Astrocyte (in vitro differentiated cells and primary cell): ENCODE results near the gene DDTL. TPM values are rescaled to one million over a fixed set of nuclear protein-coding genes. Genes with fewer than 3 reads are reported as not detected.
"Not testable (repeated sequence)": the region's sequence is repeated elsewhere in the genome, so short reads cannot be mapped to it uniquely, and the experiment has no call there.

Experiments
- DNase-seq: peaks from one replicate; pipeline ENCODE4 v3.0.0-alpha.2; 2010; ENCODE audit warnings: low read depth
- FAIRE-seq: peaks from 2 replicates; lab custom pipeline; 2011; peaks lifted over from hg19 to GRCh38; lab: Jason Lieb, UNC
- H2AFZ ChIP-seq: 2 replicates; pipeline ENCODE4 v1.6.0; 2012; ENCODE audit warnings: low read depth, low read length, inconsistent platforms
- H3K27ac ChIP-seq: 2 replicates; pipeline ENCODE4 v1.5.1; 2011; ENCODE audit warnings: low read depth, low read length, inconsistent platforms
- H3K27me3 ChIP-seq: 2 replicates; pipeline ENCODE4 v1.6.0; 2011; ENCODE audit warnings: low read length, inconsistent platforms; ENCODE audit not compliant: insufficient read depth
- H3K36me3 ChIP-seq: 2 replicates; pipeline ENCODE4 v1.5.1; 2011; ENCODE audit warnings: low read length, inconsistent platforms; ENCODE audit not compliant: insufficient read depth
- H3K4me1 ChIP-seq: 2 replicates; pipeline ENCODE4 v1.5.1; 2011; ENCODE audit warnings: low read length, inconsistent platforms; ENCODE audit not compliant: insufficient read depth
- H3K4me2 ChIP-seq: 2 replicates; pipeline ENCODE4 v1.6.0; 2012; ENCODE audit warnings: low read length, inconsistent platforms
- H3K4me3 ChIP-seq: 2 replicates; pipeline ENCODE4 v1.5.1; 2011; ENCODE audit warnings: low read depth, mild to moderate bottlenecking, low read length, inconsistent platforms; ENCODE audit not compliant: insufficient read depth
- H3K79me2 ChIP-seq: 2 replicates; pipeline ENCODE4 v1.6.0; 2012; ENCODE audit warnings: mild to moderate bottlenecking, low read length, inconsistent platforms; ENCODE audit not compliant: insufficient read depth
- H3K9ac ChIP-seq: 2 replicates; pipeline ENCODE4 v1.6.0; 2012; ENCODE audit warnings: mild to moderate bottlenecking, low read length, inconsistent platforms
- H3K9me3 ChIP-seq: 2 replicates; pipeline ENCODE4 v1.5.1; 2012; ENCODE audit warnings: low read depth, mild to moderate bottlenecking, low read length, inconsistent platforms; ENCODE audit not compliant: insufficient read depth
- H4K20me1 ChIP-seq: 2 replicates; pipeline ENCODE4 v1.6.0; 2012; ENCODE audit warnings: low read length, inconsistent platforms; ENCODE audit not compliant: insufficient read depth
- H3K27ac Mint-ChIP-seq: one replicate; pipeline ENCODE4 v1.8.0; 2021; ENCODE audit warnings: mild to moderate bottlenecking, mixed read lengths; ENCODE audit not compliant: unreplicated experiment
- H3K27me3 Mint-ChIP-seq: one replicate; pipeline ENCODE4 v1.8.0; 2021; ENCODE audit warnings: low read depth, mixed read lengths; ENCODE audit not compliant: unreplicated experiment
- H3K36me3 Mint-ChIP-seq: one replicate; pipeline ENCODE4 v1.8.0; 2021; ENCODE audit warnings: low read depth, mixed read lengths; ENCODE audit not compliant: unreplicated experiment
- H3K4me1 Mint-ChIP-seq: one replicate; pipeline ENCODE4 v1.8.0; 2021; ENCODE audit warnings: low read depth, mixed read lengths; ENCODE audit not compliant: unreplicated experiment
- H3K4me3 Mint-ChIP-seq: one replicate; pipeline ENCODE4 v1.8.0; 2021; ENCODE audit warnings: mild to moderate bottlenecking, moderate library complexity, mixed read lengths; ENCODE audit not compliant: unreplicated experiment
- H3K9me3 Mint-ChIP-seq: one replicate; pipeline ENCODE4 v1.8.0; 2021; ENCODE audit warnings: mild to moderate bottlenecking, mixed read lengths; ENCODE audit not compliant: unreplicated experiment
- total RNA-seq: library from RNA; stranded (reverse); gene quantifications from 2 replicates; pipeline ENCODE4 v1.2.1, GENCODE V29; 2021

DDTL gene
- total RNA-seq, 1 donor from 2014 or later: 0.75 TPM

- not testable (repeated sequence) for H3K4me1 Mint-ChIP-seq, H3K4me1 ChIP-seq, H3K27ac ChIP-seq, H2AFZ ChIP-seq, H3K36me3 Mint-ChIP-seq, H3K4me2 ChIP-seq, H3K27ac Mint-ChIP-seq, H4K20me1 ChIP-seq, H3K4me3 ChIP-seq, DNase-seq, H3K79me2 ChIP-seq, H3K27me3 ChIP-seq, FAIRE-seq, H3K9me3 Mint-ChIP-seq, H3K9me3 ChIP-seq, H3K9ac ChIP-seq, H3K36me3 ChIP-seq
- H3K4me3 Mint-ChIP-seq: peak overlapping the region; percentile 20
- H3K27me3 Mint-ChIP-seq: peaks cover 12% of the 10 kb centered on the region
Measured at GRCh38 chr22:23952794-23953405, 13.8 kb upstream of the DDTL start.

GRCh38 chr22:23953485-23953884 is 13.2 kb upstream of the DDTL start:
- not testable (repeated sequence) for H3K4me3 ChIP-seq, H3K27me3 ChIP-seq, H3K4me1 Mint-ChIP-seq, H3K9me3 Mint-ChIP-seq, H3K27ac ChIP-seq, H3K9ac ChIP-seq, H3K36me3 Mint-ChIP-seq, FAIRE-seq, H3K4me3 Mint-ChIP-seq, H3K4me1 ChIP-seq, H3K4me2 ChIP-seq, H4K20me1 ChIP-seq, DNase-seq, H2AFZ ChIP-seq, H3K79me2 ChIP-seq, H3K27ac Mint-ChIP-seq, H3K9me3 ChIP-seq, H3K36me3 ChIP-seq
- peaks cover 12% of the 10 kb centered on the region for H3K27me3 Mint-ChIP-seq

GRCh38 chr22:23954193-23954990 is 12.3 kb upstream of the DDTL start:
- not testable (repeated sequence) for H3K4me1 ChIP-seq, H3K27me3 ChIP-seq, FAIRE-seq, H3K79me2 ChIP-seq, DNase-seq, H3K4me3 ChIP-seq, H3K9me3 Mint-ChIP-seq, H3K36me3 Mint-ChIP-seq, H3K27ac ChIP-seq, H2AFZ ChIP-seq, H3K9me3 ChIP-seq, H3K4me1 Mint-ChIP-seq, H3K9ac ChIP-seq, H3K27ac Mint-ChIP-seq, H4K20me1 ChIP-seq, H3K36me3 ChIP-seq, H3K4me2 ChIP-seq, H3K4me3 Mint-ChIP-seq
- peaks cover 12% of the 10 kb centered on the region for H3K27me3 Mint-ChIP-seq

GRCh38 chr22:23954991-23955305 is 11.7 kb upstream of the DDTL start:
- H3K4me3 Mint-ChIP-seq: not testable (repeated sequence)

GRCh38 chr22:23955886-23956285 is 10.8 kb upstream of the DDTL start:
- H3K9me3 ChIP-seq, H3K36me3 Mint-ChIP-seq, H3K4me1 Mint-ChIP-seq, H3K4me1 ChIP-seq, H3K9me3 Mint-ChIP-seq, H3K4me2 ChIP-seq, H3K36me3 ChIP-seq, H3K27ac Mint-ChIP-seq, H3K4me3 ChIP-seq, H2AFZ ChIP-seq, DNase-seq, H3K79me2 ChIP-seq, H3K4me3 Mint-ChIP-seq, H3K9ac ChIP-seq, H3K27ac ChIP-seq, H4K20me1 ChIP-seq, FAIRE-seq, H3K27me3 ChIP-seq: not testable (repeated sequence)
- H3K27me3 Mint-ChIP-seq: peaks cover 12% of the 10 kb centered on the region

More at GRCh38 chr22:23954991-23955305, 11.7 kb upstream of the DDTL start:
- not testable (repeated sequence) for H2AFZ ChIP-seq, H3K4me1 ChIP-seq, H4K20me1 ChIP-seq, H3K4me3 ChIP-seq, H3K9ac ChIP-seq, H3K79me2 ChIP-seq, H3K9me3 ChIP-seq, H3K9me3 Mint-ChIP-seq, DNase-seq, H3K36me3 ChIP-seq, FAIRE-seq, H3K27ac Mint-ChIP-seq, H3K4me1 Mint-ChIP-seq, H3K36me3 Mint-ChIP-seq, H3K27me3 ChIP-seq, H3K4me2 ChIP-seq, H3K27ac ChIP-seq
- H3K27me3 Mint-ChIP-seq: peaks cover 12% of the 10 kb centered on the region
